Neural cell (in vitro differentiated cells): Measurements from ENCODE around the gene SLN. TPM values are rescaled to one million over a fixed set of nuclear protein-coding genes. Genes with fewer than 3 reads are reported as not detected.
A peak's percentile ranks its signal among the peaks of the same experiment; 100 is the strongest.

Experiments
- H2AFZ ChIP-seq: fragments of 200-600, 300-800 bp; sonication (generic), shearing (Covaris generic); 2 replicates; pipeline ENCODE4 v1.6.0; 2014; ENCODE audit warnings: low read depth, mild to moderate bottlenecking, antibody characterized with exemption, low read length, moderate library complexity
- H3F3A ChIP-seq: fragments of 200-600 bp; shearing (Covaris generic); 2 replicates; pipeline ENCODE4 v1.6.1; 2016; ENCODE audit warnings: mild to moderate bottlenecking, moderate library complexity, mixed read lengths, antibody characterized with exemption, low read length; ENCODE audit not compliant: insufficient read depth, poor library complexity, severe bottlenecking
- H3K27ac ChIP-seq: fragments of 200-600, 300-800 bp; sonication (generic), shearing (Covaris generic); 2 replicates; pipeline ENCODE4 v1.5.1; 2014; ENCODE audit warnings: mild to moderate bottlenecking, low read length, moderate library complexity
- H3K27me3 ChIP-seq: fragments of 300-800, 200-600 bp; sonication (generic), shearing (Covaris generic); 2 replicates; pipeline ENCODE4 v1.6.0; 2014; ENCODE audit warnings: mild to moderate bottlenecking, low read depth, low read length, moderate library complexity; ENCODE audit not compliant: insufficient read depth
- H3K36me3 ChIP-seq: fragments of 300-800, 200-600 bp; sonication (generic), shearing (Covaris generic); 2 replicates; pipeline ENCODE4 v1.5.1; 2014; ENCODE audit warnings: mild to moderate bottlenecking, antibody characterized with exemption, low read length, moderate library complexity; ENCODE audit not compliant: insufficient read depth
- H3K4me2 ChIP-seq: fragments of 300-800, 200-600 bp; sonication (generic), shearing (Covaris generic); 2 replicates; pipeline ENCODE4 v1.6.0; 2014; ENCODE audit warnings: mild to moderate bottlenecking, low read length
- H3K4me3 ChIP-seq: fragments of 300-800, 200-600 bp; sonication (generic), shearing (Covaris generic); 2 replicates; pipeline ENCODE4 v1.5.1; 2014; ENCODE audit warnings: mild to moderate bottlenecking, low read length, moderate library complexity
- H3K79me2 ChIP-seq: fragments of 200-600 bp; shearing (Covaris generic); replicated peaks from 2 replicates; pipeline ENCODE4 v1.6.0; 2014; ENCODE audit warnings: mild to moderate bottlenecking, low read length, moderate library complexity; ENCODE audit not compliant: insufficient read depth
- H3K9ac ChIP-seq: fragments of 300-800, 200-600 bp; sonication (generic), shearing (Covaris generic); 2 replicates; pipeline ENCODE4 v1.6.1; 2016; ENCODE audit warnings: mild to moderate bottlenecking, low read length, mixed read lengths
- H3K9me2 ChIP-seq: fragments of 200-600 bp; shearing (Covaris generic); 2 replicates; pipeline ENCODE4 v1.6.1; 2016; ENCODE audit warnings: mild to moderate bottlenecking, low read length, mixed read lengths; ENCODE audit not compliant: insufficient read depth
- H3K9me3 ChIP-seq: fragments of 200-600, 300-800 bp; sonication (generic), shearing (Covaris generic); 2 replicates; pipeline ENCODE4 v1.6.1; 2016; ENCODE audit warnings: mild to moderate bottlenecking, mixed run types, low read length, moderate library complexity, mixed read lengths
- H4K20me1 ChIP-seq: fragments of 200-600 bp; shearing (Covaris generic); 2 replicates; pipeline ENCODE4 v1.6.1; 2016; ENCODE audit warnings: mild to moderate bottlenecking, mixed run types; ENCODE audit not compliant: insufficient read depth
- CTCF ChIP-seq: fragments of 450-650 bp; IDR thresholded peaks from 2 replicates; pipeline ENCODE4 v1.5.1; 2014; ENCODE audit warnings: antibody characterized with exemption, mild to moderate bottlenecking, moderate library complexity; ENCODE audit not compliant: poor library complexity, severe bottlenecking
- EP300 ChIP-seq: fragments of 450-650 bp; conservative IDR thresholded peaks from 2 replicates; pipeline ENCODE4 v1.6.1; 2014; ENCODE audit warnings: antibody characterized with exemption, mild to moderate bottlenecking, moderate library complexity; ENCODE audit not compliant: poor library complexity, severe bottlenecking
- EZH2 ChIP-seq: fragments of 200-600, 300-800 bp; shearing (Covaris generic), sonication (generic); IDR thresholded peaks from 2 replicates; pipeline ENCODE4 v1.6.1; 2014; ENCODE audit warnings: antibody characterized with exemption, low read length, borderline replicate concordance, mild to moderate bottlenecking; ENCODE audit not compliant: insufficient read depth, poor library complexity, severe bottlenecking
- MXI1 ChIP-seq: fragments of 450-650 bp; conservative IDR thresholded peaks from 2 replicates; pipeline ENCODE4 v1.6.1; 2014; ENCODE audit warnings: antibody characterized with exemption, mild to moderate bottlenecking; ENCODE audit not compliant: poor library complexity, severe bottlenecking
- POLR2AphosphoS5 ChIP-seq: IDR thresholded peaks from 2 replicates; pipeline ENCODE4 v1.6.1; 2012
- RAD21 ChIP-seq: fragments of 450-650 bp; conservative IDR thresholded peaks from 2 replicates; pipeline ENCODE4 v1.6.1; 2014; ENCODE audit warnings: antibody characterized with exemption, mild to moderate bottlenecking, moderate library complexity
- REST ChIP-seq: IDR thresholded peaks from 2 replicates; pipeline ENCODE4 v1.6.1; 2012; ENCODE audit warnings: borderline replicate concordance
- SMC3 ChIP-seq: fragments of 450-650 bp; conservative IDR thresholded peaks from 2 replicates; pipeline ENCODE4 v1.6.1; 2014; ENCODE audit warnings: antibody characterized with exemption, mild to moderate bottlenecking, moderate library complexity; ENCODE audit not compliant: poor library complexity
- TAF1 ChIP-seq: IDR thresholded peaks from 2 replicates; pipeline ENCODE4 v1.6.1; 2012; ENCODE audit warnings: low read depth
- polyA plus RNA-seq: library from polyadenylated mRNA; depleted of rRNA; stranded (reverse); fragments of >200 nt; gene quantifications from 2 replicates; pipeline ENCODE4 v1.2.3, GENCODE V29; 2014

Gene SLN
- polyA plus RNA-seq, 1 donor from 2014 or later, result not detected

GRCh38 chr11:107688322-107688918 lies 23.4 kb downstream of the SLN start:
- Histone ChIP-seq H2AFZ (no peak overlapping the region), H3K9ac (no peak overlapping the region), H3K9me2 (no peaks in the 10 kb centered on the region), H4K20me1 (no peaks in the 10 kb centered on the region), H3K4me2 (no peak overlapping the region), H3K4me3 (no peak overlapping the region), H3K27ac (no peak overlapping the region), H3F3A (no peaks in the 10 kb centered on the region), H3K79me2 (no peaks in the 10 kb centered on the region), H3K9me3 (no peaks in the 10 kb centered on the region), H3K36me3 (no peaks in the 10 kb centered on the region), H3K27me3 (no peaks in the 10 kb centered on the region)
- TF ChIP-seq EZH2, result no peak

GRCh38 chr11:107683807-107684206 lies 28.0 kb downstream of the SLN start:
- H3K27me3 ChIP-seq, result no peaks in the 10 kb centered on the region
- H3K9me2 ChIP-seq, result no peaks in the 10 kb centered on the region
- no peak overlapping the region for H3K4me3 ChIP-seq
- TF ChIP-seq EP300 (no peak), CTCF (peak; percentile 38)
- H3F3A ChIP-seq, result no peaks in the 10 kb centered on the region
- H3K27ac ChIP-seq, result no peak overlapping the region
- no peaks in the 10 kb centered on the region for H3K9me3 ChIP-seq
- no peaks in the 10 kb centered on the region for H3K79me2 ChIP-seq
- no peak overlapping the region for H3K4me2 ChIP-seq
- no peak overlapping the region for H3K9ac ChIP-seq
- H2AFZ ChIP-seq, result no peak overlapping the region
- H4K20me1 ChIP-seq, result no peaks in the 10 kb centered on the region
- no peaks in the 10 kb centered on the region for H3K36me3 ChIP-seq

- Histone ChIP-seq H3K9me2 (no peaks in the 10 kb centered on the region), H3K9ac (no peak overlapping the region), H2AFZ (no peak overlapping the region), H3K4me3 (no peak overlapping the region), H3K9me3 (no peaks in the 10 kb centered on the region), H3F3A (no peaks in the 10 kb centered on the region), H3K79me2 (no peaks in the 10 kb centered on the region), H3K4me2 (no peak overlapping the region), H4K20me1 (no peaks in the 10 kb centered on the region), H3K36me3 (no peaks in the 10 kb centered on the region), H3K27me3 (no peaks in the 10 kb centered on the region), H3K27ac (no peak overlapping the region)
- TF ChIP-seq EZH2 (no peak), EP300 (no peak), SMC3 (no peak), CTCF (no peak), RAD21 (no peak), MXI1 (no peak), TAF1 (no peak), POLR2AphosphoS5 (no peak), REST (no peak)
Measured at GRCh38 chr11:107683061-107683460, 28.8 kb downstream of the SLN start.
